ENCODE data around the gene RAPGEF5. TPM values are rescaled to one million over a fixed set of nuclear protein-coding genes. Genes with fewer than 3 reads are reported as not detected.

RAPGEF5 gene
- total RNA-seq, 1 experiment from 2014 or later = 15.6 TPM

DNA sequence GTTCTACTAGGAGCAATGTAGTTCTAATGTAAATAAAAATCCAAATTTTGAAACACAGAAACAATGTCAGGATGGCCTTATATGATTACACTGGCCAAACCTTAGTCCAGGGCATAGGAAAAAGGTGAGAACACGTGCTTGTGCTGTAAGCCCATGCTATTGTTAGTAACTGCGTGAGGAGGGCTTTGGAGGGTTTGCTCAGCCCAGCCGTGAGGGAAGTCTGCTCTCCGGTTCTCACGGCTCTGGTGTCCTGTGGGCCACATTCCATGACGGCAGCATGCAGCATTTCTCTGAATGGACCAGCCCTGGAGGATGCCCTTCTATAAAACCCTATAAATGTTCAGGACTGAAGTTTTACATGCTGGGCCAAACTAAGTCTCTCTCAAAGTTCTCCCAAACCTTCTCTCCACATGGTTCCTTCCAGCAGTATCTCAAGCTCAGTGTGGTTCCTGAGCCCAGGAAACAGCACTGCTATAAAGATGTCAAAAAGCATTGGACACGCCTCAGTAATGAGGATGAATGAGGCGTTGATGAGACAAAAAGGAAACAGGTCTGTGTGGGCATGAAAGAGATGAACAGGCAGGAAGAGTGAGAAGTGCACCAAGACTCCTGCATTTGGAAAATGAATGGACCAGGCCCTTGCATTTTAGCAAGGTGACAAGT, 236.4 kb downstream of the RAPGEF5 start:
- no peaks in the 10 kb centered on the region for H3K9me2 ChIP-seq (ENCODE audit: insufficient read depth)
- TF ChIP-seq, protein P1, sequence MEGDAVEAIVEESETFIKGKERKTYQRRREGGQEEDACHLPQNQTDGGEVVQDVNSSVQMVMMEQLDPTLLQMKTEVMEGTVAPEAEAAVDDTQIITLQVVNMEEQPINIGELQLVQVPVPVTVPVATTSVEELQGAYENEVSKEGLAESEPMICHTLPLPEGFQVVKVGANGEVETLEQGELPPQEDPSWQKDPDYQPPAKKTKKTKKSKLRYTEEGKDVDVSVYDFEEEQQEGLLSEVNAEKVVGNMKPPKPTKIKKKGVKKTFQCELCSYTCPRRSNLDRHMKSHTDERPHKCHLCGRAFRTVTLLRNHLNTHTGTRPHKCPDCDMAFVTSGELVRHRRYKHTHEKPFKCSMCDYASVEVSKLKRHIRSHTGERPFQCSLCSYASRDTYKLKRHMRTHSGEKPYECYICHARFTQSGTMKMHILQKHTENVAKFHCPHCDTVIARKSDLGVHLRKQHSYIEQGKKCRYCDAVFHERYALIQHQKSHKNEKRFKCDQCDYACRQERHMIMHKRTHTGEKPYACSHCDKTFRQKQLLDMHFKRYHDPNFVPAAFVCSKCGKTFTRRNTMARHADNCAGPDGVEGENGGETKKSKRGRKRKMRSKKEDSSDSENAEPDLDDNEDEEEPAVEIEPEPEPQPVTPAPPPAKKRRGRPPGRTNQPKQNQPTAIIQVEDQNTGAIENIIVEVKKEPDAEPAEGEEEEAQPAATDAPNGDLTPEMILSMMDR (IDR thresholded peaks at IDR 0.05 in 2 of 3, conservative IDR thresholded peaks at IDR 0.05 in 1 of 3; ENCODE audit: borderline replicate concordance in 1 of 3, insufficient read depth in 1 of 3, low read depth in 2 of 3, low read length in 2 of 3) = no peak
- TF ChIP-seq, protein P2, sequence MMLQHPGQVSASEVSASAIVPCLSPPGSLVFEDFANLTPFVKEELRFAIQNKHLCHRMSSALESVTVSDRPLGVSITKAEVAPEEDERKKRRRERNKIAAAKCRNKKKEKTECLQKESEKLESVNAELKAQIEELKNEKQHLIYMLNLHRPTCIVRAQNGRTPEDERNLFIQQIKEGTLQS (IDR thresholded peaks at IDR 0.05) = no peak
- no peak for TF ChIP-seq CBX3 (IDR thresholded peaks at IDR 0.05; ENCODE audit: low read depth)
- H3K4me2 ChIP-seq (ENCODE audit: low read length) = no peak overlapping the region
- H3K9me3 ChIP-seq (ENCODE audit: control insufficient read depth in 1 of 2, insufficient read depth in 1 of 2, low read depth in 1 of 2, low read length in 2 of 2) = no peaks in the 10 kb centered on the region
- no peaks in the 10 kb centered on the region for H3K4me1 ChIP-seq (ENCODE audit: control insufficient read depth in 1 of 2, insufficient read depth in 2 of 2, low read length in 2 of 2)
- POLR2A ChIA-PET = no interaction called here
- CTCF ChIA-PET = no interaction called here
- ATAC-seq (no peak), DNase-seq (ENCODE audit: low read depth, low spot score) (no peak)
- no peaks in the 10 kb centered on the region for H3K79me2 ChIP-seq (ENCODE audit: insufficient read depth, low read length)
- no peak overlapping the region for H3K27ac ChIP-seq (ENCODE audit: low read depth, low read length)
- peaks cover 0 to 2% of the 10 kb centered on the region in 2 experiments; a peak in 1 of 4 replicates for H3K36me3 ChIP-seq (ENCODE audit: control insufficient read depth in 1 of 2, insufficient read depth in 2 of 2, low read length in 2 of 2)
- no peaks in the 10 kb centered on the region for H4K20me1 ChIP-seq (ENCODE audit: insufficient read depth)
- RAD21 ChIA-PET (ENCODE audit: low non-redundant PET in 1 of 2, low total read pairs in 2 of 2, uncharacterized antibody in 2 of 2, unreplicated experiment in 2 of 2) = no interaction called here
- no peak overlapping the region for H3K9ac ChIP-seq (ENCODE audit: low read length)
- intact Hi-C loops (cut with micrococcal nuclease) = no loop called here
- no peak overlapping the region for H3K4me3 ChIP-seq (replicated peaks in 1 of 2; ENCODE audit: low read depth in 1 of 2, low read length in 2 of 2)
- BruUV-seq (replicated peaks) = no TSS peak
- no peaks in the 10 kb centered on the region for H3K27me3 ChIP-seq (ENCODE audit: insufficient read depth, low read length)
- H2AFZ ChIP-seq (ENCODE audit: low read depth, low read length, poor library complexity, severe bottlenecking) = no peak overlapping the region

DNA sequence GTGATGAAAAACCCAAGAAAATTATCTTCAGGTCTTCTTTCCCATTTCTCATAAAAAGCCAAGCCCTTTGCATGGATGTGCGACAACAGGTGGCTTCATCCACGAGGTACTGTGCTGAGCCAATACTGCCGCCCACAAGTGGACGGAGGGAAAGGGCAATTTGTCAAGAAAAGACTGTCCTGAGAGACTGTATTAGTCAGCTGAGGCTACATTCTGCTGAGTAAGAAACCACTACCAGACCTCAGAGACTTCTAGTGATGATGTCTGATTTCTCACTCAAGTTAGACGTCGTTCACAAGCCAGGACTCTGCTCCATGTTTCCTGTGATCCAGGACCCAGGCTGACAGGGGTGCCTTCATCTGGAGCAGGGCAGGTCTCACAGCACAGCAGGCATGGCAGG, 239.7 kb downstream of the RAPGEF5 start:
- Histone ChIP-seq H3K79me2 (ENCODE audit: insufficient read depth, low read length) (no peaks in the 10 kb centered on the region), H3K9ac (ENCODE audit: low read length) (no peak overlapping the region), H3K36me3 (ENCODE audit: control insufficient read depth in 1 of 2, insufficient read depth in 2 of 2, low read length in 2 of 2) (no peaks in the 10 kb centered on the region), H3K9me3 (ENCODE audit: control insufficient read depth in 1 of 2, insufficient read depth in 1 of 2, low read depth in 1 of 2, low read length in 2 of 2) (no peaks in the 10 kb centered on the region), H3K27me3 (ENCODE audit: insufficient read depth, low read length) (no peaks in the 10 kb centered on the region), H3K4me2 (ENCODE audit: low read length) (no peak overlapping the region), H3K9me2 (ENCODE audit: insufficient read depth) (no peaks in the 10 kb centered on the region), H3K4me3 (replicated peaks in 1 of 2; ENCODE audit: low read depth in 1 of 2, low read length in 2 of 2) (no peak overlapping the region), H2AFZ (ENCODE audit: low read depth, low read length, poor library complexity, severe bottlenecking) (no peak overlapping the region), H3K4me1 (ENCODE audit: control insufficient read depth in 1 of 2, insufficient read depth in 2 of 2, low read length in 2 of 2) (no peaks in the 10 kb centered on the region), H4K20me1 (ENCODE audit: insufficient read depth) (no peaks in the 10 kb centered on the region), H3K27ac (ENCODE audit: low read depth, low read length) (no peak overlapping the region)
- ChIA-PET RAD21 (ENCODE audit: low non-redundant PET in 1 of 2, low total read pairs in 2 of 2, uncharacterized antibody in 2 of 2, unreplicated experiment in 2 of 2) (no interaction called here), CTCF (no interaction called here), POLR2A (no interaction called here)
- intact Hi-C loops (cut with micrococcal nuclease) = no loop called here
- no peak for DNase-seq (ENCODE audit: low read depth, low spot score)
- no TSS peak for BruUV-seq (replicated peaks)
- ATAC-seq = no peak
- TF ChIP-seq EZH2 (IDR thresholded peaks at IDR 0.05) (no peak), ELF1 (IDR thresholded peaks at IDR 0.05; ENCODE audit: borderline replicate concordance, low read depth) (no peak), SRF (IDR thresholded peaks at IDR 0.05; ENCODE audit: low read depth) (no peak), ZFX (IDR thresholded peaks at IDR 0.05) (no peak), TCF7L2 (IDR thresholded peaks at IDR 0.05; ENCODE audit: borderline replicate concordance, extremely low read depth, insufficient read depth, insufficient read length) (no peak)
- TF ChIP-seq, protein P3, sequence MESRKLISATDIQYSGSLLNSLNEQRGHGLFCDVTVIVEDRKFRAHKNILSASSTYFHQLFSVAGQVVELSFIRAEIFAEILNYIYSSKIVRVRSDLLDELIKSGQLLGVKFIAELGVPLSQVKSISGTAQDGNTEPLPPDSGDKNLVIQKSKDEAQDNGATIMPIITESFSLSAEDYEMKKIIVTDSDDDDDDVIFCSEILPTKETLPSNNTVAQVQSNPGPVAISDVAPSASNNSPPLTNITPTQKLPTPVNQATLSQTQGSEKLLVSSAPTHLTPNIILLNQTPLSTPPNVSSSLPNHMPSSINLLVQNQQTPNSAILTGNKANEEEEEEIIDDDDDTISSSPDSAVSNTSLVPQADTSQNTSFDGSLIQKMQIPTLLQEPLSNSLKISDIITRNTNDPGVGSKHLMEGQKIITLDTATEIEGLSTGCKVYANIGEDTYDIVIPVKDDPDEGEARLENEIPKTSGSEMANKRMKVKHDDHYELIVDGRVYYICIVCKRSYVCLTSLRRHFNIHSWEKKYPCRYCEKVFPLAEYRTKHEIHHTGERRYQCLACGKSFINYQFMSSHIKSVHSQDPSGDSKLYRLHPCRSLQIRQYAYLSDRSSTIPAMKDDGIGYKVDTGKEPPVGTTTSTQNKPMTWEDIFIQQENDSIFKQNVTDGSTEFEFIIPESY (IDR thresholded peaks at IDR 0.05; ENCODE audit: extremely low read depth, insufficient replicate concordance, low read length) = no peak
- TF ChIP-seq, protein P4, sequence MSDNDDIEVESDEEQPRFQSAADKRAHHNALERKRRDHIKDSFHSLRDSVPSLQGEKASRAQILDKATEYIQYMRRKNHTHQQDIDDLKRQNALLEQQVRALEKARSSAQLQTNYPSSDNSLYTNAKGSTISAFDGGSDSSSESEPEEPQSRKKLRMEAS (IDR thresholded peaks at IDR 0.05) = no peak
- TF ChIP-seq, protein P2 (IDR thresholded peaks at IDR 0.05) = no peak
